Mesodermal cell (in vitro differentiated cells): Measurements from ENCODE around the gene BICD1.
A peak's percentile ranks its signal among the peaks of the same experiment; 100 is the strongest.

Experiments used
- H3K27ac ChIP-seq: 2 replicates; pipeline ENCODE4 v1.7.0; 2013; ENCODE audit warnings: mild to moderate bottlenecking, low read depth, low read length, moderate library complexity; ENCODE audit not compliant: severe bottlenecking
- H3K36me3 ChIP-seq: 2 replicates; pipeline ENCODE4 v1.7.1; 2013; ENCODE audit warnings: mild to moderate bottlenecking, low read length, moderate library complexity; ENCODE audit not compliant: control insufficient read depth, insufficient read depth
- H3K4me1 ChIP-seq: one replicate; pipeline ENCODE4 v1.7.1; 2013; ENCODE audit warnings: mild to moderate bottlenecking, low read length; ENCODE audit not compliant: insufficient read depth, control insufficient read depth, poor library complexity, severe bottlenecking
- H3K4me3 ChIP-seq: 2 replicates; pipeline ENCODE4 v1.7.0; 2013; ENCODE audit warnings: low read length, control low read depth, mild to moderate bottlenecking; ENCODE audit not compliant: insufficient read depth, poor library complexity, severe bottlenecking; ENCODE audit errors: extremely low read depth
- H3K9me3 ChIP-seq: 2 replicates; pipeline ENCODE4 v1.7.1; 2013; ENCODE audit warnings: mild to moderate bottlenecking, low read length, moderate library complexity; ENCODE audit not compliant: control insufficient read depth
- WGBS, 2 experiments: methylation state at CpG; one replicate each; pipeline ENCODE4 v1.1.5; 2013; ENCODE audit warnings: missing lambda C conversion rate in 2 of 2; ENCODE audit not compliant: insufficient coverage in 2 of 2; 5-methylcytosine and 5-hydroxymethylcytosine counted together

Gene BICD1

DNA sequence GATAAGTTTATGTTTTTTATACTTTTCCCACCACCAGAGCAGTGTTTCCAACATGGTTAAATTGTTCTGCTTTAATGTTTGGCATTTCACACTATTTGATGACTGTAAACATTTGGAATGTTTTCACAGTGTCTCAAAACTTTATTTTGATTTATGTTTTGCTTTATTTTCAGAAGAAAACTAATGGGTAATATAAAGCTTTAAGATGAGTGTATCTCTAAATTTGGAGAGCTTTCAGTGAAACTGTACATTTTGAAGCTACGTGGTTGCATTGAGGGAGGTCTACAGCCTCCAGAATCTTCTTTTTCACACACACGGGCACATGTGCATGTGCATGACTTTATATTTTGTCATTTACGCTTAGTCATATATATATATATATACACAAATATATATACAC lies 10.7 kb downstream of the BICD1 start:
- Histone ChIP-seq H3K36me3 (peaks cover 18% of the 10 kb centered on the region), H3K9me3 (no peaks in the 10 kb centered on the region), H3K4me1 (peaks cover 10% of the 10 kb centered on the region), H3K4me3 (no peak overlapping the region), H3K27ac (no peak overlapping the region)
- no CpG with 5 or more reads among the region's 3 CpGs for WGBS, 2 experiments

DNA sequence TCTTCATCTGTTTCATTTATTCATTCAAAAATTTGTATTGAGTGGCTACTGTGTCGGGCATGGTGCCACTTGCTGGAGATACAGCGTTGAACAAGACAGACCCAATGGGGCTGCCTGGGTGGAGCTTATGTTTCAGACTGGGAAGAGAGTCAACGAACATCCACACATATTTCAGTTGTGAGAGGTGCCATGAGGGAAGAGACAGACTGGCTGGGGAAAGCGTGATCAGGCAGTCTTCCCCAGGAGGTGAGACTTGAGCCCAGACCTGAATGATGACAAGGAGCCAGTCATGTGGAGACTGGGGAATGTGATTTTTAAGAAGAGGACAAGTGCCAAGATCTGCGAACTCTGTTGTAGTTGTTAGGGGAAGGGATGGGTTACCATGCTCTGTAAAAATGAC lies 12.2 kb downstream of the BICD1 start:
- 88 to 100% methylated on average over 1 to 5 of the region's 5 CpGs for WGBS, 2 experiments
- H3K4me1 ChIP-seq, result peaks cover 10% of the 10 kb centered on the region

DNA sequence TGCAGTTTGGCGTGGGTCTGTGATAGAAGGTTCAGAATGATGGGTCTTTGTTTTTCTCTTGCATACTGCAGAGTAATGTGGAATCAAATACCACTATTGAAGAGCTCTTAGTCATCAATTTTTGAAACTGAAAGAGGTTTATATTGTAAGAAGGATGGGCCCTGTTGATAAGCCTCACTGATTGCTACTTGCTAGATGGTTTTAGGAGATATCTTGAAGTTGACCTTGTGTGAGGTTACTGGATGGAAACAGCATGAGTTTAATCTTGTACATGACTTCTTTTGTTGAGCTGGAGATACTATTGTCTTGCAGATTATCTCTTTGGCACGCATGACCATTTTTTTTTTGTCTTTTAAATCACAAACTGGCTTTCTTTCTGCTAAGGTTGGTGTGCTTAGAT lies 13.8 kb downstream of the BICD1 start:
- 80 to 89% methylated on average over 1 of the region's 2 CpGs for WGBS, 2 experiments

More for the DNA sequence above, 12.2 kb downstream of the BICD1 start:
- Histone ChIP-seq H3K27ac (no peak overlapping the region), H3K4me3 (no peak overlapping the region), H3K36me3 (peaks cover 7% of the 10 kb centered on the region), H3K9me3 (no peaks in the 10 kb centered on the region)

DNA sequence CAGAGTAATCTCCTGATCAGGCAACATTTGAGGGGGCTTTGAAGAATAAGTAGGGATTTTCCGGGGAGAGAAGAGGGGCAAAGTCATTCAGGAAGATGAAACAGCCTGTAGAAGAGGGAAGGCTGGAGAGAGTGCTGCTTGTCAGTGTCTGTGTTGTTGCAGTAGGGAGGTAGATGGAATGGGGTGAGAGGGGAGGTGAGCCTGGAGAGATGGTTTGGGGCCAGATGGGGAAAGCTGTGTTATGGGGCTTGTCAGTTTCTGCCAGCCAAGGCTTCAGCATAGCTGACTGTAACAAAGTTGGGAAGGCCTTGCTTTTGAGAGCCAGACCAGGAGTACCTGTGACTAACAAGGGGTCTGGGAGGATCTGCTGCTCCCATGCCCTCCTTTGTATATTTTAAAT lies 18.0 kb downstream of the BICD1 start:
- H3K27ac ChIP-seq, result peak overlapping the region; percentile 10
- H3K4me3 ChIP-seq, result no peak overlapping the region
- peaks cover 13% of the 10 kb centered on the region for H3K36me3 ChIP-seq
- peaks cover 7% of the 10 kb centered on the region for H3K4me1 ChIP-seq
- 67% methylated on average over 1 of the region's 1 CpG for WGBS, 2 experiments
- no peaks in the 10 kb centered on the region for H3K9me3 ChIP-seq

More for the DNA sequence above, 13.8 kb downstream of the BICD1 start:
- no peak overlapping the region for H3K4me3 ChIP-seq
- H3K27ac ChIP-seq, result no peak overlapping the region
- no peaks in the 10 kb centered on the region for H3K9me3 ChIP-seq
- H3K4me1 ChIP-seq, result peaks cover 15% of the 10 kb centered on the region
- peaks cover 7% of the 10 kb centered on the region for H3K36me3 ChIP-seq

DNA sequence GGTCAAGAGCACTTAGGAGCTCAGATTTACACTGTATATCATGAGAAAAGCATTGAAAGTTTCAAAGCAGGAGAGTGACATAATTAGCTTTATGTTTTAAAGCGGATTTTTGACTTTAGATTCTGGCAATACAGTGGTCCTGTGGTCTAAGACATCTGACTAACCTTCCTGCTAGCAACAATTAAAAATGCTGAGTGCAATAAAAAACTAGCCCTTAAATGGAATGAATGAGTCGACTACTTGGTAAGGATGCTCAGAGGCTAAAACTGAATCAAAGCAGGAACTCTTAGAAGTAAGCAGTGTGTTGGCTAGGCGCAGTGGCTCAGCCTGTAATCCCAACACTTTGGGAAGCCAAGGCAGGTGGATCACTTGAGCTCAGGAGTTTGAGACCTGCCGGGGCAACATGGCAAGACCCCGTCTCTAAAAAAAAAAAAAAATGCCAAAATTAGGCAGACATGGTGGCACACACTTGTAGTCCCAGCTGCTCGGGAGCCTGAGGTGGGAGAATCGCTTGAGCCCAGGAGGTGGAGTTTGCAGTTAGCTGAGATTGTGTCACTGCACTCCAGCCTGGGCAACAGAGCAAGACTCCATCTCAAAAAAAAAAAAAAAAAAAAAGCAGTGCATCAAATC lies 18.9 kb downstream of the BICD1 start:
- H3K27ac ChIP-seq, result peak overlapping the region; percentile 10
- H3K4me1 ChIP-seq, result peaks cover 7% of the 10 kb centered on the region
- no peak overlapping the region for H3K4me3 ChIP-seq
- H3K36me3 ChIP-seq, result peaks cover 18% of the 10 kb centered on the region
- H3K9me3 ChIP-seq, result no peaks in the 10 kb centered on the region
- WGBS, 2 experiments, result 92 to 98% methylated on average over 4 to 5 of the region's 7 CpGs

GRCh38 chr12:32126720-32127119 lies 20.1 kb downstream of the BICD1 start:
- Histone ChIP-seq H3K27ac (no peak overlapping the region), H3K9me3 (no peaks in the 10 kb centered on the region), H3K36me3 (peaks cover 22% of the 10 kb centered on the region), H3K4me1 (peaks cover 7% of the 10 kb centered on the region), H3K4me3 (no peak overlapping the region)
- WGBS, 2 experiments, result 100% methylated on average over 1 of the region's 2 CpGs

DNA sequence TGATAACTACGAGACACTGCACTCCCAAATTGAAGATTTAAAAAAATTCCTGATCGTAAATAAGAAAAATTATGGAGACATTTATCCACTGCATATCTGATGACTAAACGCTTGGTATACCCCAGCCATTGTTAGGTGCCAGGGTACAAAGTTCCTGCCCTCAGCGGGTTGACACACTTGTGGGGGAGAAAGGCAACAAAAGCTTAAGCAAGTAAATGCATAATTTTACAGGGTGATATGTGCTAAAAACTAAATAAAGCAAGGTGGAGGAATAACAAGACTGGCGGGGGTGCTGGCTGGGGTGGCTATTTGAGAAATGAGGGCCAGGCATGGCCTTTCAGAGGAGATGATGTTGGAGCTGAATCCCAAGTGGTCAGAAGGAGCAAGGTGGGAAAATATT lies 25.0 kb downstream of the BICD1 start:
- Histone ChIP-seq H3K4me3 (no peak overlapping the region), H3K27ac (no peak overlapping the region), H3K4me1 (no peaks in the 10 kb centered on the region), H3K36me3 (peaks cover 22% of the 10 kb centered on the region), H3K9me3 (no peaks in the 10 kb centered on the region)
- 97 to 98% methylated on average over 3 to 4 of the region's 5 CpGs for WGBS, 2 experiments

GRCh38 chr12:32134101-32134888 lies 27.6 kb downstream of the BICD1 start:
- 83 to 93% methylated on average over 5 to 7 of the region's 8 CpGs for WGBS, 2 experiments
- H3K4me3 ChIP-seq, result no peak overlapping the region
- H3K36me3 ChIP-seq, result peaks cover 8% of the 10 kb centered on the region
- no peaks in the 10 kb centered on the region for H3K9me3 ChIP-seq
- H3K4me1 ChIP-seq, result no peaks in the 10 kb centered on the region
- H3K27ac ChIP-seq, result no peak overlapping the region

- H3K9me3 ChIP-seq, result no peaks in the 10 kb centered on the region
- 100% methylated on average over 1 of the region's 2 CpGs for WGBS, 2 experiments
- no peaks in the 10 kb centered on the region for H3K4me1 ChIP-seq
- H3K4me3 ChIP-seq, result no peak overlapping the region
- H3K27ac ChIP-seq, result no peak overlapping the region
- H3K36me3 ChIP-seq, result no peaks in the 10 kb centered on the region
These were observed 29.3 kb downstream of the BICD1 start for GRCh38 chr12:32135967-32136366.

DNA sequence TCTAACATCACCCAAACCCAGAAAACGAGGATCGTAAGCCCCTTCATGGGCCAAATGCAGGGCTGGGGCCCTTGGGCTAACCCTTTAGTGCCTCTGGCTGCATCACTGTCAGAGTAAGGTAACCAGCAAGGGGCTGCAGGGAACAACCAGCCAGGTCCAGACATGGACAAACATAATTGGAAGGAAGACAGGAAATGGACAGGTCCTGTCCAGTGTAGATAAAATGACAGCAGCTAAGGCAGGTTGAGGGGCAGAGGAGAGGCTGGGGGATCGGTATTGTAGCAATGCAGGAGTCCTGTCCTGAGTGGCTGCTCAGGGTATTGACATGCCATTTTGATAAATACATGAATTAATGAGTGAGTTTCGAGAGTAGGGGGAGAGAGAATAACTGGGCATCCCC lies 29.8 kb downstream of the BICD1 start:
- no peaks in the 10 kb centered on the region for H3K36me3 ChIP-seq
- H3K4me1 ChIP-seq, result no peaks in the 10 kb centered on the region
- 63 to 81% methylated on average over 3 of the region's 4 CpGs for WGBS, 2 experiments
- H3K27ac ChIP-seq, result no peak overlapping the region
- H3K4me3 ChIP-seq, result no peak overlapping the region
- H3K9me3 ChIP-seq, result no peaks in the 10 kb centered on the region

GRCh38 chr12:32139064-32139421 lies 32.4 kb downstream of the BICD1 start:
- WGBS, 2 experiments, result 0 to 50% methylated on average over 1 of the region's 2 CpGs
- no peaks in the 10 kb centered on the region for H3K4me1 ChIP-seq
- H3K9me3 ChIP-seq, result no peaks in the 10 kb centered on the region
- no peak overlapping the region for H3K4me3 ChIP-seq
- peak overlapping the region; percentile 68 for H3K27ac ChIP-seq
- no peaks in the 10 kb centered on the region for H3K36me3 ChIP-seq
